ENCODE data around the gene ASIC3.

The ASIC3 gene

DNA sequence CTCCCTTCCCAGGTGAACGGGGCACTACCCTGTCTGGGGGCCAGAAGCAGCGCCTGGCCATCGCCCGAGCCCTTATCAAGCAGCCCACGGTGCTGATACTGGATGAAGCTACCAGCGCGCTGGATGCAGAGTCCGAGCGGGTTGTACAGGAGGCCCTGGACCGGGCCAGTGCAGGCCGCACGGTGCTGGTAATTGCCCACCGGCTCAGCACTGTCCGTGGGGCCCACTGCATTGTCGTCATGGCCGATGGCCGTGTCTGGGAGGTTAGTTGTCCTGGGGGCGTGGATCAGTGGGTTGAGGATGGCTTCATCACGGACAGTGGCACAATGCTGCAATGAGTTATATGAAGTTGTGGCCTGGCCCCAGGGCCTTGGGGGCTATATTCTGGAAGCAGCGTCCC is 4.4 kb upstream of the ASIC3 start:
- in situ Hi-C loops (cut with HindIII; ENCODE audit: low pct_unique_long_range_greater_than_20kb, low sequenced_read_pairs), result no loop called here
- no peak for DNase-seq (ENCODE audit: low read depth in 1 of 2, low spot score in 1 of 2)
- TF ChIP-seq JUND (IDR thresholded peaks at IDR 0.05; ENCODE audit: low read depth), result no peak

DNA sequence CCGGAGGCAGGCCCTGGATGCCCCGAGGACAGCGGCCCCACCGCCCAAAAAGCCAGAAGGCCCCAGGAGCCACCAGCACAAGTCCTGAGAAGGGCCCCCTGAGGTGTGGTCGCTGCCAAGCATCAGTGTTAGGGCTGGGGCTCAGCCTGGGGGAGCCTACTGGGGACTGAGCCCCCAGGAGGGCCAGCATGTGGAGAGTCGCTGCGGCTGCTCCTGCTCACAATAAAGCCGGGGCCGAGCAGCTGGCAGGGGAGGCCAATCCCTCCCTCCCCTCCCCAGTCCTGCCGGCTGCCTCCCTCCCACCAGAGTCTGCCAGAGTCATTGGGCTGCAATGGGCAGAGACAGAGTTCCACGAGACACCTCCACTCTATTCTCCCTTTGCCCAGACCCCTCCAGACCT is 3.1 kb upstream of the ASIC3 start:
- DNase-seq (ENCODE audit: low read depth in 1 of 2, low spot score in 1 of 2), result no peak
- TF ChIP-seq JUND (IDR thresholded peaks at IDR 0.05; ENCODE audit: low read depth), result no peak
- in situ Hi-C loops (cut with HindIII; ENCODE audit: low pct_unique_long_range_greater_than_20kb, low sequenced_read_pairs), result no loop called here

- DNase-seq (ENCODE audit: low read depth in 1 of 2, low spot score in 1 of 2), result no peak
- no peak for TF ChIP-seq JUND (IDR thresholded peaks at IDR 0.05; ENCODE audit: low read depth)
- in situ Hi-C loops (cut with HindIII; ENCODE audit: low pct_unique_long_range_greater_than_20kb, low sequenced_read_pairs), result no loop called here
Observed at GRCh38 chr7:151045967-151046366, 2.4 kb upstream of the ASIC3 start.

GRCh38 chr7:151046603-151047573 is 1.4 kb upstream of the ASIC3 start:
- in situ Hi-C loops (cut with HindIII; ENCODE audit: low pct_unique_long_range_greater_than_20kb, low sequenced_read_pairs), result no loop called here
- peak; percentile 28 to 47 for DNase-seq (ENCODE audit: low read depth in 1 of 2, low spot score in 1 of 2)
- TF ChIP-seq JUND (IDR thresholded peaks at IDR 0.05; ENCODE audit: low read depth), result no peak

GRCh38 chr7:151048911-151049463 is 656 bp downstream of the ASIC3 start:
- in situ Hi-C loops (cut with HindIII; ENCODE audit: low pct_unique_long_range_greater_than_20kb, low sequenced_read_pairs), result no loop called here
- DNase-seq (ENCODE audit: low read depth in 1 of 2, low spot score in 1 of 2), result no peak
- no peak for TF ChIP-seq JUND (IDR thresholded peaks at IDR 0.05; ENCODE audit: low read depth)

DNA sequence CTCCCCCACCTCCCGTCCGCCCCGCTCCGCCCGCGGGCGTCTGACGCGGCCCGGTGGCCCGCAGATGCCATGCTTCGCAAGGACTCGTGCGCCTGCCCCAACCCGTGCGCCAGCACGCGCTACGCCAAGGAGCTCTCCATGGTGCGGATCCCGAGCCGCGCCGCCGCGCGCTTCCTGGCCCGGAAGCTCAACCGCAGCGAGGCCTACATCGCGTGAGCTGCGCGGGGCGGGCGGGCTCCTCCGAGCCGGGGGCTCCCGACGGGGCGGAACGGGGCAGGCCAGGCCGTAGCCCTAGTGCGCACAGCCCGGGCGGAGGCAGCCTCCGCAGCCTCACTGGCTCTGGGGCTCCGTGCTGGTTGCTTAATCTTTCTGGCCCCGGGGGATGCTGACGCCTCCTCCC is 2.8 kb downstream of the ASIC3 start:
- no peak for DNase-seq (ENCODE audit: low read depth in 1 of 2, low spot score in 1 of 2)
- no peak for TF ChIP-seq JUND (IDR thresholded peaks at IDR 0.05; ENCODE audit: low read depth)
- in situ Hi-C loops (cut with HindIII; ENCODE audit: low pct_unique_long_range_greater_than_20kb, low sequenced_read_pairs), result no loop called here

GRCh38 chr7:151053096-151053495 is 4.8 kb downstream of the ASIC3 start:
- TF ChIP-seq JUND (IDR thresholded peaks at IDR 0.05; ENCODE audit: low read depth), result no peak
- in situ Hi-C loops (cut with HindIII; ENCODE audit: low pct_unique_long_range_greater_than_20kb, low sequenced_read_pairs), result no loop called here
- no peak for DNase-seq (ENCODE audit: low read depth in 1 of 2, low spot score in 1 of 2)

- no peak for DNase-seq (ENCODE audit: low read depth in 1 of 2, low spot score in 1 of 2)
- TF ChIP-seq JUND (IDR thresholded peaks at IDR 0.05; ENCODE audit: low read depth), result no peak
- in situ Hi-C loops (cut with HindIII; ENCODE audit: low pct_unique_long_range_greater_than_20kb, low sequenced_read_pairs), result no loop called here
Observed at GRCh38 chr7:151053751-151054150, 5.4 kb downstream of the ASIC3 start.

DNA sequence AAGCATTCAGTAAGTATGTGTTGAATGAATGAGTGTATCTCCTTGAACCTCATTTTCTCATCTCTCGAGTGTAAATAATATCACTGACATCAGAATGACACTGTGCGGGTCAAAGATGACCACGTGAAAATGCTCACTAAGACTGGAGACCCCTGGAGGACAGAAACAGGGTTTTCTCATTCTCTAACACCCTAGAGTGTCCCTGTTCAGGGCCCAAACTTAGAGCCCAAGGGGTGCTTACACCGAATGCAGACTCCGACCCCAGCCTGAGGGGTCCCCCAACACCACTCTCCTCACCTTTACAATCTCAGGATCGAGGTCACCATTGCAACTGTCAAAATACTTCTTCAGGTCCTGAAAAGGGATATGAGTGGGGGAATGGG is 7.9 kb downstream of the ASIC3 start:
- no peak for TF ChIP-seq JUND (IDR thresholded peaks at IDR 0.05; ENCODE audit: low read depth)
- in situ Hi-C loops (cut with HindIII; ENCODE audit: low pct_unique_long_range_greater_than_20kb, low sequenced_read_pairs), result no loop called here
- DNase-seq (ENCODE audit: low read depth in 1 of 2, low spot score in 1 of 2), result no peak

DNA sequence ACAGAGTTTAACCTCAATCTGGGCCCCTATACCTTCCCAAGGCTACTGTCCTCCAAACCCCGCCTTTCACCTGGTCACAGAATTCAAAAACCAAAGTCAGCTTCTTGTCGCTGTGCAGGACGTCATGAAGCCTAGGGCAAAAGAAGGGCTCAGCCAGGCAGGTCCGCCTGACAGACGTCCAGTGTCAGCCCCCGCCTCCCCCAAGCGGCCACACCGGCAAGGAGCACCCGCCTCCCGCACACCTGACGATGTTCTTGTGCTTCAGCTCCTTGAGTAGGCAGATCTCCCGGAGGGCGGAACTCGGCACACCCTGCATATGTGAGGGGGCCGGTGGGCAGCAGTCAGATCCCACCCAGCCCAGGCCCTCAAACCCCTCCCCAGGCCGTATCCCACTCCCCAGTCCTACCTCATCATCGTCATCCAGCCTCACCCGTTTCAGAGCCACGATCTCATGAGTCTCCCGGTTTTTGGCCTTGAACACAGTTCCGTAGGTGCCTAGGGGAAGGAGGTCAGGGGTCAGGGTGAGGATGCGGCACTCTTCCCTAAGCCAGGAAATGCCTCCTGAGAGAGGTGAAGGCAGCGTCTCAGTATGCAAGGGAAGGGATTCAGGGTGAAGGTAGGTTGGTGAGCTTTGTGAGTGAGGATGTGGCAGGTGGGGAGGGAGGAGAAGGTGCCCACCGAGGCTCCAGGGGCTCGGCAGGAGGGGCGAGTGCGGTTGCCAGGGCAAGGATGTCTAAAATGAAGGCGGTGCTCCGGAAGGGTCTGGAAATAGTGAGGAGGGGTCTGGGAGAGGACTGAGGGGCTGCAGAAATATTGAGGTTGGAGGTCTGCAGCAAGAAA is 8.6 kb downstream of the ASIC3 start:
- in situ Hi-C loops (cut with HindIII; ENCODE audit: low pct_unique_long_range_greater_than_20kb, low sequenced_read_pairs), result no loop called here
- TF ChIP-seq JUND (IDR thresholded peaks at IDR 0.05; ENCODE audit: low read depth), result no peak
- DNase-seq (ENCODE audit: low read depth in 1 of 2, low spot score in 1 of 2), result no peak

DNA sequence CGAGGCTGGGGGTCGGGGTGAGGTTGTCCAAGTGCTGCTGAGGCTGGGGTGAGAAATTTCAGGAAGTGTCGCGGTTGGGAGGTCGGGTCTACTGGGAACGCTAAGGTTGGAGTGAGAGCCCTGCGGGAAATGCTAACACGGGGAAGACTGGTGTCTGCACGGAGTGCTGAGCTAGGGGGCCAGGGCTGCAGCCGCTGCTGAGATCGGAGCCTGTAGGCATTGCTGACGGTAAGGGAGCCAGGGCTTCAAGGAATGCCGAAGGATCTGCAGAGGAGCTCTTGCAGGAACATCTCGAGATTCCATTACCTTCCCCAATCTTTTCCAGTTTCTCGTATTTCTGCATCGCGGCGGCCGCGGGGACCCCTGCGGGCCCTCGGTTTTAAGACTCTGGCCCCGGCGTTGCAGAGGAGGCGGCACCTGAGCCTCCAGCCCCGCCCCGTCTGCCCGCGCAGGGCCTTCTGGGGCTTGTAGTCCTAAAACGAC is 9.2 kb downstream of the ASIC3 start, which contains the start of gene CDK5:
Gene CDK5, minus strand, starts transcription at position 392 of the 483 bp plus-strand sequence. Its CDS starts 49 bp downstream, at position 343.
- no peak for TF ChIP-seq JUND (IDR thresholded peaks at IDR 0.05; ENCODE audit: low read depth)
- DNase-seq (ENCODE audit: low read depth in 1 of 2, low spot score in 1 of 2), result no peak
- in situ Hi-C loops (cut with HindIII; ENCODE audit: low pct_unique_long_range_greater_than_20kb, low sequenced_read_pairs), result no loop called here

DNA sequence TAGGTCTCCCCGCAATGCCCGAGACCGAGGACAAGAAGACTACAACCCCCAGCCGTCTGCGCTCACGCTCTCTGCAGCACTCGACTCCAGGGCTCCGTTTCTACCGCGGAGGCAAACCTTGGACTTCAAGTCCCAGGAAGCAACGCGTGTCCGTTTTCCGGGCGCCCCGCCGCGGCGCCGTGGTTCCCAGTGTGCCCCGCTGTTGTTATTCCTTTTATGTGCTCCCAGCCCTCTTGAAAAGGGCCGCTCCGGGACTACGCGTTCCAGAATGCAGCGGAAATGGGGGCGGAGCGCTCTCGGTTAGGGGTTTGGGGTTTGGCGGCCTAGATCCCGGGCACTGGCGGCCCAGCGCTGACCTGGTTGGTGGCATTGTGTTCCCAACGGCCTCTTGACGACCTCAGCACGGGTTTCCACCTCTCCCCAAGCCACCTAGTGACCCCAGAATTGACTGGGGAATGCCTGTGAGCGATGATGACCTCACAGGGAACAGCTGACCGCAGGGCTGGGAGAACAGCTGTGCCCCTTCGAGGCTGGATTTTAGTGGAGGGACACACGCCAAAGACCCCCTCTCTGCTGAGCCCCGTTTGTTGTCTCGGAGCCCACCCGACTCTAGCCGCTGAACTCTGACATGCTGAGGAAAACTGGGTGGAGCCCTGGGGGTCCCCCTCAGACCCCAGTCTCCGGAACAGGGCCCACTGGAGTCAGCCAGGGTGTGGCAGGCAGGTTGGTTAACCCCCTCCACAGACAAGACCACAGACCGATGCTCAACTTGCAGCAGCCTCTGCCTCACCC is 9.9 kb downstream of the ASIC3 start:
- no peak for TF ChIP-seq JUND (IDR thresholded peaks at IDR 0.05; ENCODE audit: low read depth)

More for the DNA sequence above, 9.9 kb downstream of the ASIC3 start:
- DNase-seq (ENCODE audit: low read depth in 1 of 2, low spot score in 1 of 2), result peak; percentile 97 to 99
- in situ Hi-C loops (cut with HindIII; ENCODE audit: low pct_unique_long_range_greater_than_20kb, low sequenced_read_pairs), result no loop called here

All from T47D (cell line).